Smooth muscle cell of the pulmonary artery (primary cell): ENCODE measurements around the gene OR51E2. TPM values are rescaled to one million over a fixed set of nuclear protein-coding genes. Genes with fewer than 3 reads are reported as not detected.

Experiments
- total RNA-seq: library from RNA; depleted of rRNA; stranded (reverse); fragments of >200 nt; gene quantifications from 2 replicates; pipeline ENCODE4 v1.2.3, GENCODE V29; 2014

Gene OR51E2
- total RNA-seq = 0.33 TPM in 1 of 2 replicates, not detected in the other

DNA sequence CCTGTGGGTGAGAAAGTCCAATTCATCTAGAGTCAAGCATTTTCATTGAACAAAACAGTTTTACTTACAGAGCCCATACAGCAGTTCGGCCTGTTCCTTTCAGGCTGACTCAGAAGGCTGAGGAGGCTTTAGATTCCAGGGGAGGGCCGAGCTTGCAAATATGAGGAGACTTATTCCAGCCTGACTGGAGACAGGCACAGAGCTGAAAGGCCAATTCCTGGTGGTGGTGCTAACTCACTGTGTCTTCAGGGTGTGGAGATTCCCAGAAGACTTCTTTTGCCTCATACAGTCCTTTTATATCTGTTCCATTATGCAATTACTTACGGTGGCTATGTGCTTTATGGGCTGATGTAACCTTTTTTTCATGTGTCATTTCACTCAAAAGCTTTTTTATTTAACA is at the start of gene OR51E2:
OR51E2 (minus strand) TSS at position 269 of the 400 bp plus-strand sequence. CDS start 15,142 bp downstream, outside the sequence.

GRCh38 chr11:4704054-4704789 is 6.6 kb upstream of the OR51E2 start, which contains the start of gene MMP26:
Gene MMP26, plus strand, starts transcription at chr11:4704784.

GRCh38 chr11:4643682-4644081 is 54.0 kb downstream of the OR51E2 start, which contains the start of gene OR51E1:
Gene OR51E1, plus strand, starts transcription at chr11:4643982. Its CDS starts 8,545 bp downstream, at chr11:4652527.

DNA sequence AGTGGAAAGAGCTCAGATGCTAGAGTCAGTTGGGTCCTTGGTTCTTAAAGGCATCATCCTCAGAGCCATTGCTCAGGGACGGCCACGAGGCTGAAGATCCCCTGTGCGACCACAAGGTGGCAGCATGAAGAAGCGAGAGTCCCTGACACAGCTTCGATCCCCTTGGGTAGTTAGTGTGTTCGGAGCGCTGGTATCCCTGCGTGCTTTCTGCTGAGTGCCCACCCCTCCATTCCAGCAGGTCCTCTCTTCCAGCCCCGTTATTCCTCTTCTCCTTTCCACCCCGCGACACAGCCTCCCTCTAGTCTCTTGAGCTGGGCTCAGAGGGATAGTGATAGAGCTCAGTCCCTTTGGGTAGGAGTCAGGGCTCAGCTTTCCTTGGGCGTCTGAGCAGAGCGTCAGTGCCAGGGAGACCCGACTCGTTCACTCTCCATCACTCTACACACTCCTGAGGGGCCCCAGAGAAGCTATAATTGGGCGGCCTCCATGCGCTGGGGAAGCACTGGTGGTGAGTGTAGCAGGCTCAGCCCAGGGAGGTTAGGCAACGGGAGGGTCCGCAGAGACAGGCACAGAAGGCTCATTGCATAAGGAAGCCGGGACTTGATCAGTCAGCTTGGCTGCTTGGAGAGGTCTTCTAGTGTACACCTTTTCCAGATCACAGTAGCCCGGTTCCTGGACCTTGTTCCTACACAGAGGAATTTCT is 60.5 kb downstream of the OR51E2 start, which contains the start of gene OR51D1:
OR51D1 (plus strand) TSS at position 516 of the 700 bp plus-strand sequence. CDS start 2,314 bp downstream, outside the sequence.

Other genes with a start within 250 kb of the OR51E2 start
- gene OR52K2, start 248.6 kb downstream of the OR51E2 start, total RNA-seq = not detected in 2 replicates
- gene OR52K1, start 215.2 kb downstream of the OR51E2 start, total RNA-seq = not detected in 2 replicates
- gene OR52M1, start 152.7 kb downstream of the OR51E2 start, total RNA-seq = not detected in 2 replicates
- gene OR52I2, start 116.1 kb downstream of the OR51E2 start, total RNA-seq = not detected in 2 replicates
- not detected in 2 replicates for gene OR52I1, start 103.8 kb downstream of the OR51E2 start, total RNA-seq
- gene TRIM68, start 89.6 kb downstream of the OR51E2 start, total RNA-seq = 9.1 and 9.6 TPM in 2 replicates
- not detected in 2 replicates for gene OR51D1, start 60.4 kb downstream of the OR51E2 start, total RNA-seq
- 0.03 TPM in 1 of 2 replicates, not detected in the other for gene OR51E1, start 53.9 kb downstream of the OR51E2 start, total RNA-seq
- gene MMP26, start 6.9 kb upstream of the OR51E2 start, total RNA-seq = not detected in 2 replicates
- not detected in 2 replicates for gene OR51F1, start 72.1 kb upstream of the OR51E2 start, total RNA-seq
- gene OR52R1, start 106.5 kb upstream of the OR51E2 start, total RNA-seq = not detected in 2 replicates
- not detected in 2 replicates for gene OR51F2, start 123.5 kb upstream of the OR51E2 start, total RNA-seq
- not detected in 2 replicates for gene OR51S1, start 151.4 kb upstream of the OR51E2 start, total RNA-seq
- gene OR51T1, start 184.0 kb upstream of the OR51E2 start, total RNA-seq = not detected in 2 replicates
- not detected in 2 replicates for gene OR51A7, start 205.9 kb upstream of the OR51E2 start, total RNA-seq
- gene OR51G2, start 221.5 kb upstream of the OR51E2 start, total RNA-seq = not detected in 2 replicates
- not detected in 2 replicates for gene OR51G1, start 226.5 kb upstream of the OR51E2 start, total RNA-seq
- not detected in 2 replicates for gene OR51A4, start 249.8 kb upstream of the OR51E2 start, total RNA-seq